NCI-H146 treated with DMSO at 0.1 percent for 48 hours (cell line): ENCODE measurements around the gene TP63.

ENCODE experiments used
- DNase-seq: peaks from one replicate; lab custom pipeline; 2025; ENCODE audit not compliant: unreplicated experiment; lab: John Stamatoyannopoulos, UW

The TP63 gene

DNA sequence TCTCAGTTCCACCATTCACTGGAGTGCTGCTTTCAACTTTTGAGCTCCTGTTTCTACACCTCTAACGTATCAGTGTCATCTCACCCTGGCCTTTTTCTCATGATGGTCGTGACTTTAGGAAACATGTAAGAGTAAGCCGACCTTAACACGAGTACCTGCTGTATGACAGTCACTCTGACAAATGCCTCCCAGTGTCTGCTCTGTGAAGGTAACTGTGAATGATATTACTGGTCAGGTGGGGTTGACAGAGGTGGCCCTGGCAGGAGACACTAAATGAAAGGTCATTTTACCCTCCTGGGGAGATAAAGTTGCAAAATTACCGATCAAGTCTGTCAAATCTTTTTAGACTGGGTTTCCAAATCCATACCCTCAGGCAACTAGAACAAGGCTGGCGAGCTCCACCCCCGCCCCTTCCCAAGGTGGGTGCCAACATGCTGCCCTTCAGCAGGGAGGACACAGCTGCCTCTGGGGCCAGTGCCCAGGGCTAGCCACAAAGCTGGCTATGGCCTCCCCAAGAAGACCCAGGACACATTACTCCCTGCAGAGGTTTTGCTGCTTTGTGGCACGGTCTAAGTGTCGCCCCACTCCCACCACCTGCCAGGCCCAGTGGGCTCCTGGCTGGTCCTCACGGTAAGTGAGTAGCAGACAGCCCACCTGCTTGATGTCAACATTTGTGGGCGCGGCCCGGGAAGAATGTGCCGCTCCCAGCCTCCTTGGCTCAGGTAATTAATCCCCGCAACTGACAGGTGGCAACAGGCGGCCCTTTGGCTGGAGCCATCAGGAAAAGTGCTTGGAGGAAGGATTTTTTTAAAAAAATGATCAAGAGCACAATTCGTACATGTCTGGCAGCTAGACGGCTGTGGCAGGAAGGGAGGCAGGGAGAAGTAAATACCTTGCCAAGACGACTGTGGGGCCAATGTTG lies 211.8 kb downstream of the TP63 start:
- DNase-seq: peak; percentile 92

DNA sequence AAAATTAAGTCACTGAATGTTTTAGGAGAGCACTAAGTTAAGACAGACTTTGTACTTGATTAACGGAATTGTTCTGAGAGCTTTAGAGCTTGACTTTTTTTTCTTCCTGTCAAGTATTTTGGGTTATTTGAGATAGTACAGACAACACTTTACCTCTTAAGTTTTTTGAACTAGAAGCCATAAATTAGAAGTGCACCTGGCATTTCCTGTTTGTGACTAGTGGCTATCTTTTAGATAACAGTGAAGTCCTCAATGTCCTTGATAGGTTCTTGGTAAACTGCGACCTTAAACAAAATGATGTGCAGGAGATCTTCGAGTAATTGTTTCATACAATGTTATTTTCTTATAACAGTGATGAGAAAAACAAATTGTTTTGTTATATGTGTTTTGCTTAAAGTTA lies 213.9 kb downstream of the TP63 start:
- DNase-seq: no peak

DNA sequence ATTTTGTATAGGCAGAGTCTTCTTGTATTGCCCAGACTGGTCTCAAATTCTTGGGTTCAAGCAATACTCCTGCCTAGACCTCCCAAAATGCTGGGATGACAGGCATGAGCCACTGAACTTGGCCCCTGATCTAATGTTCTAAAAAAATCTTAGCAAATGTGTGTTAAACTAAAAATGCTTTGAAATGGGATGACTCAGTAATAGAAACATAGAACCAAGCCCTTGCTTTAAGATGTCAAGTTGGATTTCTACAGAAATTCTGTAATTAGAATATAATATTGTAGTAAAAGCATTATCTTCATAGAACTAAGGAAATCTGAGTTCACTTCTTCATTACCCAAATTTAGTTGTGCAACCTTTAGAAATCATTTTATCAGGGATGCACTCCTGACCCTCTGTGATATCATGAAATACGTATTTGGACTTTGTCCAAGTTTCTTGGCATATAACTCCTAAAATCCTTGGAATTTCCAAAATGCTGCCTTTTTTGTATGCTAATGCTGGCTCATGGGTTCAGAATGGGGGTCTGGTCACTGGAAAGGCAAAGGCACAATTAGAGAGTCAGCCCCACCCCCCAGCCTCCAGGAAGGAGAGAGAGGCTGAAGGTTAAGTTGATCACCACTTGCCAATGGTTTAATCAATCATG lies 217.3 kb downstream of the TP63 start:
- DNase-seq: no peak

DNA sequence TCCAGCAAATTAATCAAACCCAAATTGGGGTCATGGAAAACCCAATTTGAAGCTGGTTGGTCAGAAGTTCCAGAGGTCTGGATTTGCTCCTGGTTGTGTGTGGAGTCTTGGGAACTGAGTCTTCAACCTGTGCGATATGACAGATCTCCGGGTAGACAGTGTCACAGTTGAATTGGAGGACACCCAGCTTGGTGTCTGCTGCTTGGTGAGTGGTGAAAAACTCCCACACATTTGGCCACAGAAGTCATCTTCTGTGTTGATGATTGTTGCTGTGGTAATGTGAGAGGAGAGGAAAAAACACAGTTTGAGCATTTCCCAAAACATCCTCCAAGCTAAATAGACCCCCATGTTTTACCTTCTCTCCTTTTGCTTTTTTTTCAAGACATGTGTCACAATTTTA lies 218.1 kb downstream of the TP63 start:
- DNase-seq: no peak

DNA sequence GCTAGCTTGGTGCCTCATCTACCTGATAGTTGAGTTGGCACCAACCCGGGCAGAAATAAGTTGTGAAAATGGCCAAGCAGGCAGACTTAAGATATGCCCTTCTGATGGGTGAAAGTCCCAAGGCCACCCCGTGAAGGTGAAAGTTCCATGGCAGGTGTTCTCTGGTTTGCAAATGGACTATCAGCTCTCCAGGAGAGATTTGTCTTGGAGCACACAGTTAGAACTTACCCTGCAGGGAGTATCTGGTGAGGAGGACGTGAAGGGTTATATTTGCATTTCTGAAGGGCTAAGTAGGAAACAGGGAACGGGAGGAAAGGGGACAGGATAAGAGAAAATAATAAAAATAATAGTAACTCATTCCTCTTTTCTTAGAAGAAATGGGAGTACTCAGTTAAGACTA lies 220.5 kb downstream of the TP63 start:
- no peak for DNase-seq

GRCh38 chr3:189853906-189854305 lies 222.7 kb downstream of the TP63 start:
- DNase-seq: no peak

GRCh38 chr3:189860296-189860695 lies 229.1 kb downstream of the TP63 start:
- DNase-seq: no peak

- no peak for DNase-seq
Observed at GRCh38 chr3:189862385-189862998, 231.3 kb downstream of the TP63 start.

- no peak for DNase-seq
Observed at GRCh38 chr3:189863031-189863430, 231.8 kb downstream of the TP63 start.

- DNase-seq: no peak
Observed at GRCh38 chr3:189868061-189868460, 236.9 kb downstream of the TP63 start.

DNA sequence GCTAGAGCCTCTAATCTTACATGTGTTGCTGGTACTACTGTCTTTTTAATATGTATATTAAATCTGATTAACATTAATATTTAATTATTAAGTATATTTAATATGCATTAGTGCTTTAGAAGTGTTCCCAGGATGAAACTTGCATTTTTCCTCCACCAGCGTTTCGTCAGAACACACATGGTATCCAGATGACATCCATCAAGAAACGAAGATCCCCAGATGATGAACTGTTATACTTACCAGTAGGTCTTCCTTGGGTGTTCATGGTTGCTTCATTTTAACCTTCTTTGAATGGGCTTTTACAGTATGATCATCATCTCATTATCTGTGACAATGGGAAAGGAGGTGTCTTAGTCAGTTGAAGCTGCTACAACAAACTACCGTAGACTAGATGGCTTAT lies 238.0 kb downstream of the TP63 start:
- no peak for DNase-seq

GRCh38 chr3:189871418-189871817 lies 240.2 kb downstream of the TP63 start:
- DNase-seq: no peak

DNA sequence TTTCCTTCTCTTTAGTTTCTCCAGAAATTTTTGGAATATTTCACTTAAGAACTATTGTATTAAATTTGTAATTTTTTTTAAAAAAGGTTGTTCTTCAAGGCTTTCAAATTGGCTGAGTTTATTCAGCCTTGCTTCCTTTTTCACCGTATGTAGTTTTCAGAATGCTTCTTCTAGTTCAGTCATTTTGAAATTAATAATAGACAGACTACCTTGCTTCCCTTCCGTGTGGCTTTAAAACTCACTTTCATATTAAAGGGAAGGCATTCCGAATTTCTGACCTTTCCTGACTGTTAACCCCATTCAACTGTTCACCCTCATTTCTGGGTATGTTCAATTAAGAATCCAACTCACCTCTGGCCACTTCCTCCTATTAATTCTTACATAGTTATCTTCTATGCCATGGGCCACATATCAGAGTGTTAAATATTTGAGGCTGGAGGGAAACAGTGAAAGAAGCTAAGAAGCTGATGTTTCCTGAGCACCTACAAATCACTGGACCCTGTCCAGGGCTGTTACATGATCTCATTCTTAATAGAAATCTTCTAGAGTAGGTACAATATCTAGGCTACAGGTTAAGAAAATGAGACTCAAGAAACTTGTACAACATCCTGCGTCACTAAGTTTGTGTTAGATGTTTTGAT lies 252.0 kb downstream of the TP63 start:
- DNase-seq: no peak

DNA sequence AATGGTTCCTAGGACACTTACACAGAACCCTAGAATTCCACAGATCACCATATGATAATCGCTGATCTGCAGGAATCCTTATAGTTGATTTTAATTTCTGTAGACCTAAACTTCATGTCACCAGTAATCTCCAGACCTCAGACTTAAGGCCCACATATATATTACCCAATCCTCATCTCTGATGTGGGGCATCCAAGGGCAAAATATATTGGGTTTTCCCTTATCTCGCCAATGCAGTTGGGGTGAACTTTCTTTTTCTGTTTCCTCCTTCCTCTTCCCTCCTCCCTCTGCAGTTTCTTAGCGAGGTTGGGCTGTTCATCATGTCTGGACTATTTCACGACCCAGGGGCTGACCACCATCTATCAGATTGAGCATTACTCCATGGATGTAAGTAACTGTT lies 259.3 kb downstream of the TP63 start:
- no peak for DNase-seq

DNA sequence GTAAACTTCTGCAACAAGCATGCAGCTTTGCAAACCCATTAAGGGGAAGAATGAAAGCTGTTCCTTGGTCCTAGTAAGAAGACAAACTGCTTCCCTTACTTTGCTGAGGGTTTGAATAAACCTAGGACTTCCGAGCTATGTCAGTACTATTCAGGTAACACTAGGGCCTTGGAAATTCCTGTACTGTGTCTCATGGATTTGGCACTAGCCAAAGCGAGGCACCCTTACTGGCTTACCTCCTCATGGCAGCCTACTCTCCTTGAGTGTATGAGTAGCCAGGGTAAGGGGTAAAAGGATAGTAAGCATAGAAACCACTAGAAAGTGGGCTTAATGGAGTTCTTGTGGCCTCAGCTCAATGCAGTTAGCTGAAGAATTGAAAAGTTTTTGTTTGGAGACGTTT lies 265.3 kb downstream of the TP63 start:
- no peak for DNase-seq

DNA sequence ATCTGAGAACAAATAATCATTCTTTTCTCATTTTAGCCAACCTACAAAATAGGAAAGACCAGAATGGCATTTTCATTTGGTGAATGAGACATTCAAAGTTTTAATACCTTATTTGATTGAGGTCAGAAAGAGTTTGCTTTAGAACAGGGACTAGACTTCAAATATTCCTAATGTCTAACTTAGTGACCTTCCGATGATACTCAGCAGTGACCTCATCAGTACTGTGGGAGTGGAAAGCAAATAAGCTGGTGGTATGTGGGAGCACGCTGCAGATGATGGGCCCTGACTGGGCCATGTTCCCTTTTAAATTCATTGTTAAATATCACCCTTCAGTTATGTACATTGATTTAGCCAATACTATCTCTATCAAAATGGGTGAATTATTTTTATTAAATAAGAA lies 266.2 kb downstream of the TP63 start:
- no peak for DNase-seq

- DNase-seq: no peak
Observed at GRCh38 chr3:189898559-189899153, 267.5 kb downstream of the TP63 start.

DNA sequence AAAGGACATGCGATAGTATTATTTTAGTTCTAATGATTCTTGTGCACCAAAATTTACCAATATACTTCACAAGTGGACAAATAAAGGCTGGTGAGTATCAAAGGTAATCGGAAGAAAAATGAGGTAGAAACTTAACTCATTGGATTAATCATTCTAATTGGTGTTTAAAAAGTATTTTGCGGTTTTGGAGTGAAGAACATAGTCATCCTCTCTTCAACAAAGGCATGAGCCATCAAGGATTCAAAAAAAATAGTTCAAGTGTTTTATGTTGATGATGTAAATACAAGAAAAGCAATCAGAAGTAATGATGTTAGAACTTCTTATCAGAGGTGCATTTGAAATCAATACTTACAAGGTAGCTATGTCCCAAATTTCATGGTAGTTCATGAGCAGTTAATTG lies 268.0 kb downstream of the TP63 start:
- DNase-seq: no peak

DNA sequence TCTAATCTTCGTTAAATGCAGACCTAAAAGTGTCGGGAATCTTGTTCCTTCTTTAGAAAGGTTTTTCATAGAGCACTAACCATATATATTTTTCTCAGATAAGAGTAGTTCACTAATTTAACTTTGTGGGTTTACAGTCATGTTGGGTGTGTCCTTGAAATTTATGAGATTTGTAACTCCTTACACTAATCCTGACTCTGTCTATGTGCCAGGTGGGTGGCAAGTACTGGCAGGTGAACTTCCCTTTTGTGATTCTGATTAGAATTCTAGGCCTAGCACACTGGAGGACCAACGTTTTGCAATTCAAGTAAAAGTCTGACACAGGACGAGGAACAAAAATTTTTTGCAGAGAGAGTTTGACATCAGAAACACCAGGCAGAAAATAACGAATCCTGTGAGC lies 269.4 kb downstream of the TP63 start:
- no peak for DNase-seq

GRCh38 chr3:189901481-189901880 lies 270.3 kb downstream of the TP63 start:
- no peak for DNase-seq
